NK-92 treated with Interleukin-12 subunit alpha and Interleukin-12 subunit beta, amount 100 ng/mL, for 24 hours (cell line): Measurements from ENCODE around the gene BORCS6.

Experiments
- DNase-seq: peaks from one replicate; lab custom pipeline; 2025; lab: John Stamatoyannopoulos, UW

The BORCS6 gene

DNA sequence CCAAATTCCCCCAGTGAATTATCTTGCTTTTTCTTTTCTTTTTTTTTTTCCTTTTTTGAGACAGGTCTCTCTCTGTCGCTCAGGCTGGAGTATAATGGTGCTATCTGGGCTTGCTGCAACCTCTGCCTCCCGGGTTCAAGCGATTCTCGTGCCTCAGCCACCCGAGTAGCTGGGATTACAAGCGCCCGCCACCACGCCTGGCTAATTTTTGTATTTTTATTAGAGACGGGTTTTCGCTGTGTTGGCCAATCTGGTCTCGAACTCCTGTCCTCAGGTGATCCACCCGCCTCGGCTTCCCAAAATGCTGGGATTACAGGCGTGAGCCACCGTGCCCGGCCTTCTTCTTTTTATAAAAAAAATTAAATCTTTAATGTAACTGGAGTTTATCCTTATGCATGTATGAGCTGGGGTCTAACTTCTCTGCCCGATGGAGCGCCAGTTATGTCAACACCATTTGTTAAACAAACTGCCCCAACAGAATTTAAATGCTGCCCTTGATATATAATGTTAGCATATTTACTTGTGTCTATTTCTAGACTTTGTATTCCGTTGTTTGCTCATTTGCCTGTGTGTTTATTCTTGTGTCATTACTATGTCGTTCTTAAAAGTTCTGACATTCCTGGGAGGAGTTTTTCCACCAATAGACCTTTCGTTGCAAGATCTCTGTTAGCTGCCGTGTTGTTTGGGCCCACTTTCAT is 20.9 kb upstream of the BORCS6 start:
- no peak for DNase-seq

DNA sequence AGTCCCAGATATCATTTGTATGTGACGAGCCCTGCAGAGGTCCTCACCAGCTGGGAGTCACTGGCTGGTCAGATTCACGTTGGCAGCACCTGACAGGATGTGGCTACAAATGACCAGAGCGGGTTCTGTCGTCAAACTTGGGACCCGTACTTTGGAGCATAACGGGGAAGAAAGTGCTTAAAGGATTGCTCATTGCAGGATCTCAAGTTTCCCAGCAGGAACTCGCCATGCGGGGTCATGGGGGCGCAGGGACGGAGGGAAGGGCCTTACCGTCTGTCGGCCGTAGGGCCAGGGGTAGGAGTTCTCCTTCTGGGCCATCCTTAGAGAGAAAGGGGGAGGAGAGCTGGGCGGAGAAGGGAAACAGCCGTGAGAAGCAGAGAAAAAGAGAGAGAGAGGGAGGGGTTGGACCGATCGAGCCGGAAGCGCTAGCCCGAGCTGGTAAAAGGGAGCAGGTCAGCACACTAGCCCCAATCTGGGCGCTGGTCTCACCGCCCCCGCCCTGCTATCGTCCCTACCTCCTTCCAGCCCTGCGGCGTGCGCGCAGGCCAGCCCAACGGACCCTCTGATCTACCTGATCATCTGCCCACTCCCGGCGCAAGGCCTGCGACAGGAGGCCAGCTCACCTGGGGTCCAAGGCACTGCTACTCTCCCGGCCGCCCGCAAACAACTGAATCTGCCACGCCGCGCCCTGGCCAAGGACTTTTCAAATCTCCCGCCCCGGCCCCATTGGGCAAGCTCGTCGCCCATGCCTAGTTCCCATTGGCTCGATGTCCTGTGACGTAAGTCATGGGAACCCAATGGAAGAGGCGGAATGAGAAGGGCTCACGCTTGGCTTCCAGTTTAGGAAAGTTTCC is 20.2 kb upstream of the BORCS6 start, which contains the start of gene AURKB:
Gene AURKB (minus strand): TSS at position 669 of the 854 bp plus-strand sequence. CDS start 351 bp downstream, at position 318.
- DNase-seq, result peak; percentile 73

DNA sequence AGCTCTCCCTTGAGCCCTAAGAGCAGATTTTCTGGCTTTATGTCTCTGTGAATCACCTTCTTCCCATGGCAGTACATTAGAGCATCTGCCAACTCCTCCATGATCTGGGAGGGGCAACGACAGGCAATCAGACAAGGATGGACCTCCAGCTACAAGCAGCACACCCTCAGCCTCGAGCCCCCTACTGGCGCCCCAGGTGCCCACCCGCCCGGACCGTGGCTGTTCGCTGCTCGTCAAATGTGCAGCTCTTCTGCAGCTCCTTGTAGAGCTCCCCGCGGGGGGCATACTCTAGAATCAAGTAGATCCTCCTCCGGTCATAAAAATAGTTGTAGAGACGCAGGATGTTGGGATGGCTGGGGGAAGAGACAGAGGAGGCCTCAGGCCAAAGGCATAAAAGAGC is 16.6 kb upstream of the BORCS6 start:
- no peak for DNase-seq

DNA sequence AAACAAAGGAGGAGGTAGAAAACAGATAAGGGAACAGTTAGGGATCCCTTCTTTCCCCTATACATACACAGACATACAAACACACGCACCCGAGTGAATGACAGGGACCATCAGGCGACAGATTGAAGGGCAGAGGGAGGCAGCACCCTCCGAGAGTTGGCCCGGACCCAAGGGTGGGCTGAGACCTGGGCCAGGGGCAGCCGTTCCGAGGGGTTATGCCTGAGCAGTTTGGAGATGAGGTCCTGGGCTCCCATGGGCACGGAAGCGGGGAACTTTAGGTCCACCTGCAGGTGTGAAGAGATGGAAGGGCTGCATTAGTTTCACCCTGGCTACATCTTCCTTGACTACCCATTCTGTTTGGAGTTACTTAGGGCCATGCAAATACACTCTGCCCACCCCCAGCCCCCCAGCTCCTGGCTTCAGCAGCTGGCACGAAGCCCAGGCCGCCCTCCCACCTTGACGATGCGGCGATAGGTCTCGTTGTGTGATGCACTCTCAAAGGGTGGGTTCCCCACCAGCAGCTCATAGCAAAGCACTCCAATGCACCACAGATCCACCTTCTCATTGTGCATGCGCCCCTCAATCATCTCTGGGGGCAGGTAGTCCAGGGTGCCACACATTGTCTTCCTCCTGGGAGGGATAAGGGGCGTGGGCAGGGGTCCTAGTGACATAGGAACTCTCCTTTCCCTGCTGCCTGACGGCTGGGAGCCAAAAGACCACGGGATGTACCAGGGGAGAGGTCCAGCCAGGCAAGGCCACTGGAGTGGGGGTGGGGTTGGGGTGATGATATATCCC is 15.0 kb upstream of the BORCS6 start:
- no peak for DNase-seq

DNA sequence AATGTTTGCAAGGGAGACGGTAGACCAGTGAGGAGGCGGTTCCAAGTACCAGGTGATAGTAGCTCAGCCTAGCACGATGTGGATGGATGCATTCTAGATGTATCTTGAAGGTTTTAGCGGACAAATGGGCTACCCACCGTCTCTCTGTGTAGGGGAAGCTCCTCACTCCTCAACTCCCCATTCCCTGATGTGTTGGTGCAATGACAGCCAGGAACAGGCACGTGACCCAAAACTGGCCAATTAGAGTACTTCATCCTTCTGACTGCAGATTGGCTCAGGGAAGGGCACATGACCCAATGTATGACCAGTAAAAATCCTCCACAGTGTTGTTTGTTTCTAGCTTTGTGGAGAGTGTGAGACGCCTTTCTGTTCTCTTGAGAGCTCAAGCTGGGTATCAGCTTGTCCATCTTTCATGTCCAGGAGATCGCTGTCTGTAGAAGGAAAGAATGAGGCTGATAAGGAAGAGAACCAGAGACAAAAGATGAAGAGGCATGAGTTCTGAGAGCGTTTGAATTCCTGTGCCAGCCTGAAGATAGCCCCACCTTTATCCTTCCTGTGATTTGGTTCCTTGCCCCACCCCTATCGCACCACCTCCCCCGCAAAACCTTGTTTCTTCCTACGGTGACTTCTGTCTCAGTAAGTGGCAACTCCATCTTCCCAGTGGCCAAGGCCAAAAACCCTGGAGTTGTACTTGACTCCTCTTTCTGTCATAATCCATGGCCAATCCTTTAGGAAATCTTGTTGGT is 2.3 kb upstream of the BORCS6 start:
- DNase-seq, result no peak

DNA sequence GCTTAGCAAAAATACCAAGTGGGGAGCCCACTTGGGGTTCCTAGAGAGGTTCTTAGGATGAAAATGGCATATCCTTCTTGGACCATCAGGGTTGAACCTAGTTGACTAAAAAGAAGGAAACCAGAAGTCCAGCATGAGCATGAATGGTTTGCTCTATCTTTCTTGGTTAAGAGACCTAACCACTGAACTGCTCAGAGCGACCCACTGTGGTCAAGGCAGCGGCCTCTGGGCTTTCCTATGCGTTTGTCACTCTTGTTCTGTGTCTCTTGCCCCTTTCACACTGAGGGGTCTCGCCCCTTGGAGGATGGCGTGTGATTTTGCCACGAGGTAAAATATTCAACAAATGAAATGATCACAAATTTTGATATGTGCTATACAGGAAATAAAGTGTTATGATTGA is 526 bp upstream of the BORCS6 start:
- DNase-seq, result no peak

DNA sequence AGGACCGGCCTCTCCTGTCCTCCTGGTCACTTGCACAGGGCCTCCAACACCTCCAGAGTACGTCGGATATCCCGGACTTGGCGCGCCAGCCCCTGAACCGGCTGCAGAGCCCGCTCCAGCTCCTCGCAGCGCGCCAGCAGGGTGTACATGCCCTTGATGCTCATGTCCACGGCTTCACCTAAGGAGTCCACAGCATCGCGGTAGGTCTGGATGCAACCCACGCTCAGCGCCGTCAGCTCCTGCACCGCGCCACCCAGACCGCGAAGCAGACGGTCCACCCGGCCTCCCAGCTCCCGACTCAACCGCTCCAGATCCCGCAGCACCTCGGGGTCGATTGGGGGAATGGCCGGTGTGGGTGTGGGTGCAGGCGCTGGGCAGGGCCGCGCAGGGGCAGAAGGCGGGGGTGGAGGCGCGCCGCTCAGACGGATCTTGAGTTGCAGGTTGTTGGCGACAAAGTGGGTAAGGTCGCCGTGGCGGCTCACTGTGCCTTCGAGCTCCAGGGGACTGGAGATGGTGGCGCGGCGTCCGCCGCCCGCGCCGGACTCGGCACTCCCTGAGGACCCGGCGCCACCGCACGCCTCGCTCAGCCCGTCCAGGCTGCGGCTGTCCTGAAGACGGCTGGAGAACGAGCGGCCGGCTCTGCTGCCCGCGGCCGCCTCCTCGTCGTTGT is 804 bp downstream of the BORCS6 start:
- no peak for DNase-seq

DNA sequence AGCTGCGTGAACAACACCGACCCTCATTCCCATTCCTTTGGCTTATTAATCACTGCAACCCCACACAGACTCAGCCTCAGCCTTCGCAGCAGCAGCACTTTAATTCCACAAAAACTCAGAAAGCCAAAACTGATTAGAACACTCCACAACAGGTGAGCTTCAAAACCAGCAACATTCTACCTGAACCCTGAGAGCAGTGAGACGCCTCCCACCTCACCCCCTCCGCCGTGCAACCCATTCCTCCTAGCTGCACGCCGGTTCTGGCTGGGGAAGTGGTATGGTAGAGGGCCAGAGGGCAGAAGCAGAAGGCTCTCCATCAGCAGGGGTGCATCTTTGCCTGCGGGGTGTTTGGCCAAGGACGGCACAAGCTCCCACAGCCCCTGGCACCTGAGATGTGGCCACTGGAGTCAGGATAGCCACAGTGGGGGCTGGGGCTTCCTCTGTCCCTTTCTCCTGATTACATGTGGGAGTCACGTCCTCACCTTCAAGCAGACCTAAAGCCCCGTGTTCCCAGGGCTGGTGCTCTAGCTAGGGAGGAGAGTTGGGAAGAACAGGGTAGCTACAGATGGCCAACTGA is 1.6 kb downstream of the BORCS6 start:
- no peak for DNase-seq

DNA sequence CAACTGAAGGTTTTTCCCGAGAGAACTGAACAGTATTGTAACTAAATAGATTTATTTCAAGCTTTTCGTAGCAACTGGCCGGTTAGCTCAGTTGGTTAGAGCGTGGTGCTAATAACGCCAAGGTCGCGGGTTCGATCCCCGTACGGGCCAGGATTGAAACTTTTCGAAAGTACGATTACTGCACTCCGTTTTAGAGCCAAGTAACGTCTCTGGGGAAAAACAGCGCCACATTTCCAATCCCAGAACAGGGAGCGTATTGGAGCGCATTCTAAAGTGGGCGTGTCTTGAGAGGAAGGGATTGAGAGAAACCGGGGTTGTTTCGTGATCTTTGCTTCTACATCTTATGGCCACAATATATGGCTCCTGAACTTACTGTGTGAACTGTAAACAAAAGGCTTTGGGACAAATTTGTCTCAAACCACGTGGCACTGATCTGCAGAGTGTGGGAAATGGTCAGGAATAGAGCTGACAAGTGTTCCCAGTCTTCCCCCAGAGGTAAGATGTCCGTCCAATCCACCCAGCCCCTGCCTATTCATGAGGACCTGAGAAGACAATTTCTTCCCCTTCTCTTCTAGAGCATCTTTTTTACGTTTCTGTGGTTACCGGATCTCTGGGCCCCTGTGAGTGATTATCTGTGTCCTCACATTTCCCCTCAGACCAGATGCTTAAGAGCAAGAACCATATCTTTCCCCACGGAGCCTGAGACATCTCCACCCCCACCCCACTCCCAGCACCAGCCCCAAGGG is 2.3 kb downstream of the BORCS6 start:
- peak; percentile 65 for DNase-seq

DNA sequence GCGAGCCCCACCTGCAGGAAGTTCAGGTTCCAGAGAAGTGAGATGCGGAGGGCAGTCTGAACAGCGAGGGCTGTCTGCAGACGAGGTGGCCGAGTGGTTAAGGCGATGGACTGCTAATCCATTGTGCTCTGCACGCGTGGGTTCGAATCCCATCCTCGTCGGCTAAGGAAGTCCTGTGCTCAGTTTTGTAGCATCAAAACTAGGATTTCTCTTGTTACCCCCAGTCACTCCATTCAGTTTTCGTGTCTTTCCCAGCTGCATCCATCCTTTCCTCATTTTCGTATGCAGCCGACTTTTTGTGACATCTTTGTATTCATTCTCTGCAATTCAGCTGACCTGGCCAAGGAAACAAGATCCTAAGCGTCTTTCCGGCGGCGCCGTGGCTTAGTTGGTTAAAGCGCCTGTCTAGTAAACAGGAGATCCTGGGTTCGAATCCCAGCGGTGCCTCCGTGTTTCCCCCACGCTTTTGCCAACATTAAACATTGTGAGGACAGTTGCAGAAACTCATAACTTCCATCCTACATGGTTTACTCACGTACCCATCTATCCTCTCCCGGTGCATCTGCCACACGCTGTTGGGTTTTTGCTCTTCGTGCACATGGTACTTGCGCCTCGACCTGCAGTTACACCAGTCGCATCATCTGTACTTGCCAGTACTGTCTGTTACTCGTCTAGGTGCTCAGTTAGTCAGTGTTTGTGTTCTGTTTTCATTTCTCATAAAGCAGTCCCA is 3.0 kb downstream of the BORCS6 start:
- peak; percentile 63 for DNase-seq

DNA sequence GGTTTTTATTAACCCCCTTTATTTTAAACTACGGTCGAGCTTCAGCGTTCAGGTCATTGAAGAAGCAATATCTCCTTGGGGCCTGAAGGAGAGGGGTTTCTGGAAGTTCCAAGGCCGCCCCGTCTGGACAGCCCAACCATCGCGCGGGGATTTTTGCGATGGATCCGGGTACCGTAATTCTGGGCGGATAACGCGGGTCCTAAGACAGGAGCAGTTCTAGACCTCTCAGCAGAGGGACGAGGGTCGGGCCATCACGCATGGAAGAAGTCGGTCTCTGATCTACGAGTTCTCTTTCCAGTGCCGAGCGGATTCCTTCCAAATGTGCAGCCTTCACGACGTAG is 3.6 kb downstream of the BORCS6 start:
- DNase-seq, result no peak

DNA sequence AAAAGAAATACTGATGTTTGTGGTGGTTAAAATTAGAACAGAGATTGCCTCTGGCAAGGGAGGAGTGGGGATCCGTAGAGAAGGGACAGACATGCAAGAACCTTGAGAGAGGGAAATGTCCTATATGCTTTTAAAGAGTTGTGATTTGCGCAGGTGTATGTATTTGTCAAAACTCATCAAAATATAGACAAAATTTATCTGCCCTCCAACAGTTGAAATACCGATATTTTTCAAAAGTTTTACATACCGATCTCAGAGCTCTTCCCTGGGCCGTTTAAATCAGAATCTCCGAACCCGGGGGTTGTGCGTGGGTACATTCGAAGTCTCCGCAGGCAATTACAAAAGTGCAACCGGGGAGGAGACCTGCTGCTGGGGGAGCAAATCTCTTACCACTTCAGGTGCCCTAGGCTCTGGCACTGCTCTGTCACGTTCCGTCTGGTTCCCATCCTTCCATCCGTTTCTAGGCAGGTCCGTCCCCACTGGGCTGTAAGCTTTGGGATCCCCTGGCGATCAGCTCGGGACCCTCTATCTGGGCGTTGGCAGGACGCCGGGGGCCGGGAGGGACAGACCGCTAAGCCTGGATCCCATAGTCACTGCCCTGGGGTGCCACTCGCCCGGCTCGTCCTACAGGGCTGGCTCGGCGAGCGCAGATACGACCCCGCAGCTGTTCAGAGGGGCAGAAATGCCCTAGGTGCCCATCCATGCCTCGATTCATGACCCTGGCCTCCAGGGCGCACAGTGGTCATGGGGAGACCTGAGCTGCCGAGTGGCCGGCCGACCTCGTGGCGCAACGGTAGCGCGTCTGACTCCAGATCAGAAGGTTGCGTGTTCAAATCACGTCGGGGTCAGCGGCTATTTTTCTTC is 4.2 kb downstream of the BORCS6 start:
- DNase-seq, result peak; percentile 59

DNA sequence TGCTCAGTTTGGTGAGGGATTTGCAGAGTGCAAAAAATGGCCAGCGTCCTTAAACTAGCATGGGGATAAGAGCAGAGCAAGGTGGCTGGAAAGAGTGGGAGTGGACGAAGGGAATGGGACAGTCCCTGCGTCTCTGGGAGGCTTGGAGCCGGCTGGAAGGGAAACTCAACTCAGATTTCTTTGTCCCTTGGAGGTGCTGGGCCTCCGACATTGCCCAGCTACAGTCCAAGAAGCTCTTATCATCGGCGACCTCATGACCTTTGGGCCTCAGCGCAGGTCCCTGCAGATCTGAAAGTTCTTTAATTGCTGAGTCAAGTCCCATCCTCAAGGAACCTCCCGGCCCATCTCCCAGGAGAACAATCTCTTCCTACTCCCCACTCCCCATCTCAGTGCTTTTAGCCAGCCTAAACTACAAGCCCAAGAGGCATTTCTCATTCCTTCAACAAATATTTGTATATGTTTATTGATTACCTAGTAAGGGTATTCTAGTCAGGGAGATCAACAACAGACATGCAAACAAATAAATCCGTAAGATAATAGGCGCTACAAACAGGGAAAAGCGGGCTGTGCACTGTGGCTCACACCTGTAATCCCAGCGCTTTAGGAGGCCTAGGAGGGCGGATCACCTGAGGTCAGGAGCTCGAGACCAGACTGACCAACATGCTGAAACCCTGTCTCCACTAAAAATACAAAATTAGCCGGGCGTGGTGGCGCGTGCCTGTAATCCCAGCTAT is 12.8 kb downstream of the BORCS6 start:
- no peak for DNase-seq

DNA sequence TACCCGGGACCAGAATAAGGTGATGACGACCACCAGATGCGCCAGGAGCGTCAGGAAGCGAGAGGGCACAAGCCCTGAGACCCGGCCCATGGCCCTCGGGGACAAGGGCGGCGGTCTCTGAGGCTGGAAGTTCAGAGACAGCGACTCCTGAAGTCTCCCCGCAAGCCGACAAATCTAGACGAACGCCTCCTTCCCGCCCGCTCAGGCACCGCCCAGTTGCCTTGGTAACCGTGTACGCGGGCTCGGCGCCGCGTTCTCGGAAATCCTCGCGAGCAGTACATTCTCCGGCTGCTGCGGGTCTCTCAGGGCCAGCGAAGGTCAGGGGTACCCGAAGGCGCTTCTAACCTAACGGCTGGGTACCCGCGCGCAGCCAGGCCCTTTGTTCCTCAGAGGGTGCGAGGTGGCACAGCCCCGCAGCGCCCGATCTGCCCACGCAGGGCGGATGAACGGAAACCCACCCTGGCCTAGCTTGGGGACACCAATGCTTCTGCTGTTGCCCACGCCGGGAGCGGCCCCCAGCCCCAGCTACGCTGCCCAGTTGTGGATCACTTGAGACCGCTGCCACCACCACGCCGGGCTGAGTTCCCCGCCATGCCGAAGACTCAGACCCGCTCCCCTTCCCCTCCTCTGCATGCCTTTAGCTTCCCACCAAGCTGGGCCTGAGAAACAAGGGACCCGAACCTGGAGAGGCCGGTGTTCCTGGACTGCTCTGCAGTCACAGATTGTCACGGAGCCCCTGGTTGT is 13.6 kb downstream of the BORCS6 start, which contains the start of gene TMEM107:
Gene TMEM107 (minus strand): TSS at position 184 of the 744 bp plus-strand sequence. CDS start 94 bp downstream, at position 90.
- DNase-seq, result no peak

DNA sequence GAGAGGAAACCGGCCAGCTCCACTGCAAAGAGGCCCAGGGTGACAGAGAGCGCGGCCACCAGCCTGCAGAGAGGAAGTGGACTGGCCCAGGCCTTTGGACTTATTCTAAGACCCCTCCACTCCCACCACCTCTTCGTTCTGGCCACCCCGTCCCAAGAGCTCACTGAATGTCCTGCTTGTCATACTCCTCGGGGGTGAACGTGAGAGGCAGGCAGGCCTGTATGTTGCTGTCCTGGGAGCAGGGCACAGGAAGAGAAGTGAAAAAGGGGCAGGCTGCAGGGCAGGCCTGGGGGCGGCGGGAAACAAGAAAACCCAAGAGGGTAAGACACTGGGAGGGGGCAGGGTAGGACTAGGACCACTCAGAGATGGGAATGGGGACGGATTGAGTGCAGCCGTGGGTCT is 14.2 kb downstream of the BORCS6 start:
- DNase-seq, result no peak

DNA sequence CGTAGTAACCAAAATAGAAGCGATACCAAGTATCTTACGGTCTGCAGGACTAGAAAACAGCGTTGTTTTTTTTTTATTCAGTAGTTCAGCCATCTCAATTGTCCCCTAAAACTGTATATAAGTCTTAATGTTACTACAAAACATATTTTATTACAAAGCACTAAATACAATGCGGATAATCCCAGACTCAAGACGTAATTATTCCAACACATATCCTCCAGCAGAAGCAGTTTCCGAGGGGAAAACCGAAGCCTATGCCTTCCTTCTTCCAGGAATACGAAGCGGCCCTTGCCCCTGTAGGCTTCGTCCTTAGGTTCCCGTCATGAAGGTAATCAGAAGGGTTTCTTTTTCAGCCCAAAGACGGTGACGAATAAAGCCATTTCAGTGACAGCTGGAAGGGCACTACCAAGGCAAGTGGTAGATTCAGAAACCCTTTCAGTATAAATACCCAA is 16.1 kb downstream of the BORCS6 start:
- no peak for DNase-seq
